Large intestine (tissue), 3 donors: ENCODE data around the gene ACADSB. TPM values are rescaled to one million over a fixed set of nuclear protein-coding genes. Genes with fewer than 3 reads are reported as not detected.
A peak's percentile ranks its signal among the peaks of the same experiment; 100 is the strongest.

Source experiments
- DNase-seq, 2 donors: peaks; one replicate each; pipeline versions ENCODE4 v3.0.0 to v3.0.0-alpha.2; 2013
- H3K27ac ChIP-seq: one replicate; pipeline ENCODE4 v1.5.1; 2013; ENCODE audit warnings: low read length
- H3K27me3 ChIP-seq: 2 replicates; pipeline ENCODE4 v1.6.1; 2013; ENCODE audit warnings: low read length; ENCODE audit not compliant: control insufficient read depth, insufficient read depth
- H3K36me3 ChIP-seq: 2 replicates; pipeline ENCODE4 v1.6.1; 2013; ENCODE audit warnings: low read length; ENCODE audit not compliant: control insufficient read depth, insufficient read depth
- H3K4me1 ChIP-seq: one replicate; pipeline ENCODE4 v1.6.1; 2013; ENCODE audit warnings: low read length; ENCODE audit not compliant: control insufficient read depth, insufficient read depth
- H3K4me3 ChIP-seq: one replicate; pipeline ENCODE4 v1.5.1; 2013; ENCODE audit warnings: low read length
- H3K9me3 ChIP-seq: one replicate; pipeline ENCODE4 v1.6.1; 2013; ENCODE audit warnings: mild to moderate bottlenecking, low read depth, low read length, moderate library complexity; ENCODE audit not compliant: control insufficient read depth
- WGBS: methylation state at CpG from one replicate; pipeline ENCODE4 v1.1.5; 2013; ENCODE audit warnings: low lambda C conversion rate; ENCODE audit not compliant: insufficient coverage; 5-methylcytosine and 5-hydroxymethylcytosine counted together
- polyA plus RNA-seq: library from polyadenylated mRNA; unstranded; fragments of 120-200 nt; gene quantifications from one replicate; pipeline ENCODE4 v1.2.1, GENCODE V29; 2013

ACADSB gene
- polyA plus RNA-seq, 1 donor = 19.6 TPM

- H3K27ac ChIP-seq = no peak overlapping the region
- no peaks in the 10 kb centered on the region for H3K9me3 ChIP-seq
- WGBS = no CpG with 5 or more reads among the region's 4 CpGs
- DNase-seq = no peak
- H3K36me3 ChIP-seq = no peaks in the 10 kb centered on the region
- H3K4me1 ChIP-seq = no peaks in the 10 kb centered on the region
- H3K27me3 ChIP-seq = peaks cover 15% of the 10 kb centered on the region
- no peak overlapping the region for H3K4me3 ChIP-seq
These were observed 84.7 kb downstream of the ACADSB start for GRCh38 chr10:123093489-123093888.

GRCh38 chr10:123096452-123096851 lies 87.6 kb downstream of the ACADSB start:
- H3K36me3 ChIP-seq = no peaks in the 10 kb centered on the region
- no CpG with 5 or more reads among the region's 5 CpGs for WGBS
- no peak overlapping the region for H3K27ac ChIP-seq
- no peak overlapping the region for H3K4me3 ChIP-seq
- DNase-seq = no peak
- peaks cover 15% of the 10 kb centered on the region for H3K27me3 ChIP-seq
- H3K9me3 ChIP-seq = no peaks in the 10 kb centered on the region
- no peaks in the 10 kb centered on the region for H3K4me1 ChIP-seq

GRCh38 chr10:123097039-123097438 lies 88.2 kb downstream of the ACADSB start:
- Histone ChIP-seq H3K4me3 (no peak overlapping the region), H3K27me3 (peaks cover 11% of the 10 kb centered on the region), H3K9me3 (no peaks in the 10 kb centered on the region), H3K4me1 (no peaks in the 10 kb centered on the region), H3K27ac (no peak overlapping the region), H3K36me3 (no peaks in the 10 kb centered on the region)
- no CpG with 5 or more reads among the region's 7 CpGs for WGBS
- no peak for DNase-seq

- no peaks in the 10 kb centered on the region for H3K36me3 ChIP-seq
- H3K4me3 ChIP-seq = no peak overlapping the region
- no peaks in the 10 kb centered on the region for H3K4me1 ChIP-seq
- H3K27ac ChIP-seq = no peak overlapping the region
- peaks cover 3% of the 10 kb centered on the region for H3K27me3 ChIP-seq
- no peak for DNase-seq
- no CpG with 5 or more reads among the region's 7 CpGs for WGBS
- no peaks in the 10 kb centered on the region for H3K9me3 ChIP-seq
These were observed 91.4 kb downstream of the ACADSB start for GRCh38 chr10:123100030-123100762.

- peak in 1 of 2 donors; percentile 53 for DNase-seq
These were observed 93.1 kb downstream of the ACADSB start for GRCh38 chr10:123101872-123102271.

GRCh38 chr10:123102673-123103072 lies 93.9 kb downstream of the ACADSB start:
- Histone ChIP-seq H3K36me3 (no peaks in the 10 kb centered on the region), H3K27me3 (peaks cover 2% of the 10 kb centered on the region), H3K9me3 (no peaks in the 10 kb centered on the region), H3K27ac (no peak overlapping the region), H3K4me3 (no peak overlapping the region), H3K4me1 (no peaks in the 10 kb centered on the region)
- no CpG with 5 or more reads among the region's 2 CpGs for WGBS
- DNase-seq = no peak

More at GRCh38 chr10:123101872-123102271, 93.1 kb downstream of the ACADSB start:
- no peak overlapping the region for H3K27ac ChIP-seq
- no peaks in the 10 kb centered on the region for H3K4me1 ChIP-seq
- WGBS = no CpG with 5 or more reads among the region's 9 CpGs
- no peaks in the 10 kb centered on the region for H3K9me3 ChIP-seq
- H3K27me3 ChIP-seq = peaks cover 2% of the 10 kb centered on the region
- no peak overlapping the region for H3K4me3 ChIP-seq
- no peaks in the 10 kb centered on the region for H3K36me3 ChIP-seq

GRCh38 chr10:123103944-123104343 lies 95.1 kb downstream of the ACADSB start:
- Histone ChIP-seq H3K4me1 (no peaks in the 10 kb centered on the region), H3K27ac (no peak overlapping the region), H3K27me3 (peaks cover 2% of the 10 kb centered on the region), H3K9me3 (no peaks in the 10 kb centered on the region), H3K36me3 (no peaks in the 10 kb centered on the region), H3K4me3 (no peak overlapping the region)
- no CpG with 5 or more reads among the region's 9 CpGs for WGBS
- peak in 1 of 2 donors; percentile 17 for DNase-seq

Other genes with a start within 250 kb of the ACADSB start
- gene CUZD1, start 163.1 kb upstream of the ACADSB start, polyA plus RNA-seq = 0.90 TPM
- gene FAM24B, start 129.4 kb upstream of the ACADSB start, polyA plus RNA-seq = 4.1 TPM
- gene FAM24A, start 98.4 kb upstream of the ACADSB start, polyA plus RNA-seq = not detected
- 11.4 TPM for gene C10orf88, start 54.8 kb upstream of the ACADSB start, polyA plus RNA-seq
- gene PSTK, start 28.6 kb upstream of the ACADSB start, polyA plus RNA-seq = 6.8 TPM
- 18.2 TPM for gene IKZF5, start 211 bp upstream of the ACADSB start, polyA plus RNA-seq
- 1.5 TPM for gene HMX3, start 127.0 kb downstream of the ACADSB start, polyA plus RNA-seq
- 1.1 TPM for gene HMX2, start 139.1 kb downstream of the ACADSB start, polyA plus RNA-seq
- gene BUB3, start 145.4 kb downstream of the ACADSB start, polyA plus RNA-seq = 95.2 TPM